ENCODE data around the gene E2F2.
"Not testable (repeated sequence)": the region's sequence is repeated elsewhere in the genome, so short reads cannot be mapped to it uniquely, and the experiment has no call there.

E2F2 gene

GRCh38 chr1:23543707-23544443 lies 12.8 kb upstream of the E2F2 start:
- Histone ChIP-seq H3K27me3 (ENCODE audit: low read depth, low read length) (no peaks in the 10 kb centered on the region), H3K9me3 (ENCODE audit: control insufficient read depth in 1 of 2, low read length in 2 of 2) (no peaks in the 10 kb centered on the region), H3K27ac (ENCODE audit: low read length) (no peak overlapping the region), H3K4me1 (ENCODE audit: control insufficient read depth in 1 of 2, insufficient read depth in 2 of 2, low read length in 2 of 2) (peaks cover 0 to 10% of the 10 kb centered on the region in 2 donors), H3K4me3 (ENCODE audit: low read depth in 1 of 2, low read length in 2 of 2) (no peak overlapping the region), H3K36me3 (ENCODE audit: control insufficient read depth in 1 of 2, insufficient read depth in 2 of 2, low read length in 2 of 2) (no peaks in the 10 kb centered on the region)

- H3K4me3 ChIP-seq (ENCODE audit: low read depth in 1 of 2, low read length in 2 of 2); H3K9me3 ChIP-seq (ENCODE audit: control insufficient read depth in 1 of 2, low read length in 2 of 2); H3K27me3 ChIP-seq (ENCODE audit: low read depth, low read length); H3K36me3 ChIP-seq (ENCODE audit: control insufficient read depth in 1 of 2, insufficient read depth in 2 of 2, low read length in 2 of 2); H3K4me1 ChIP-seq (ENCODE audit: control insufficient read depth in 1 of 2, insufficient read depth in 2 of 2, low read length in 2 of 2); H3K27ac ChIP-seq (ENCODE audit: low read length): not testable (repeated sequence)
These were observed 11.9 kb upstream of the E2F2 start for GRCh38 chr1:23542940-23543339.

GRCh38 chr1:23539698-23540266 lies 8.7 kb upstream of the E2F2 start:
- Histone ChIP-seq H3K4me3 (ENCODE audit: low read depth in 1 of 2, low read length in 2 of 2) (no peak overlapping the region), H3K9me3 (ENCODE audit: control insufficient read depth in 1 of 2, low read length in 2 of 2) (no peaks in the 10 kb centered on the region), H3K4me1 (ENCODE audit: control insufficient read depth in 1 of 2, insufficient read depth in 2 of 2, low read length in 2 of 2) (peaks cover 0 to 6% of the 10 kb centered on the region in 2 donors), H3K27ac (ENCODE audit: low read length) (no peak overlapping the region), H3K27me3 (ENCODE audit: low read depth, low read length) (no peaks in the 10 kb centered on the region), H3K36me3 (ENCODE audit: control insufficient read depth in 1 of 2, insufficient read depth in 2 of 2, low read length in 2 of 2) (no peaks in the 10 kb centered on the region)

GRCh38 chr1:23537296-23537973 lies 6.4 kb upstream of the E2F2 start:
- Histone ChIP-seq H3K36me3 (ENCODE audit: control insufficient read depth in 1 of 2, insufficient read depth in 2 of 2, low read length in 2 of 2) (no peaks in the 10 kb centered on the region), H3K9me3 (ENCODE audit: control insufficient read depth in 1 of 2, low read length in 2 of 2) (no peaks in the 10 kb centered on the region), H3K4me1 (ENCODE audit: control insufficient read depth in 1 of 2, insufficient read depth in 2 of 2, low read length in 2 of 2) (peaks cover 0 to 5% of the 10 kb centered on the region in 2 donors), H3K4me3 (ENCODE audit: low read depth in 1 of 2, low read length in 2 of 2) (no peak overlapping the region), H3K27ac (ENCODE audit: low read length) (no peak overlapping the region), H3K27me3 (ENCODE audit: low read depth, low read length) (no peaks in the 10 kb centered on the region)

- no peaks in the 10 kb centered on the region for H3K36me3 ChIP-seq (ENCODE audit: control insufficient read depth in 1 of 2, insufficient read depth in 2 of 2, low read length in 2 of 2)
- no peak overlapping the region for H3K27ac ChIP-seq (ENCODE audit: low read length)
- peaks cover 21 to 24% of the 10 kb centered on the region in 2 donors for H3K4me1 ChIP-seq (ENCODE audit: control insufficient read depth in 1 of 2, insufficient read depth in 2 of 2, low read length in 2 of 2)
- no peaks in the 10 kb centered on the region for H3K9me3 ChIP-seq (ENCODE audit: control insufficient read depth in 1 of 2, low read length in 2 of 2)
- H3K27me3 ChIP-seq (ENCODE audit: low read depth, low read length) = no peaks in the 10 kb centered on the region
- H3K4me3 ChIP-seq (ENCODE audit: low read depth in 1 of 2, low read length in 2 of 2) = no peak overlapping the region
These were observed 2.4 kb upstream of the E2F2 start for GRCh38 chr1:23533246-23534023.

GRCh38 chr1:23531562-23532094 lies 595 bp upstream of the E2F2 start:
- H3K36me3 ChIP-seq (ENCODE audit: control insufficient read depth in 1 of 2, insufficient read depth in 2 of 2, low read length in 2 of 2) = no peaks in the 10 kb centered on the region
- peaks cover 23 to 28% of the 10 kb centered on the region in 2 donors for H3K4me1 ChIP-seq (ENCODE audit: control insufficient read depth in 1 of 2, insufficient read depth in 2 of 2, low read length in 2 of 2)
- H3K9me3 ChIP-seq (ENCODE audit: control insufficient read depth in 1 of 2, low read length in 2 of 2) = no peaks in the 10 kb centered on the region
- H3K4me3 ChIP-seq (ENCODE audit: low read depth in 1 of 2, low read length in 2 of 2) = peak overlapping the region; percentile 38 to 79
- H3K27ac ChIP-seq (ENCODE audit: low read length) = no peak overlapping the region
- no peaks in the 10 kb centered on the region for H3K27me3 ChIP-seq (ENCODE audit: low read depth, low read length)

GRCh38 chr1:23530087-23530746 lies 816 bp downstream of the E2F2 start:
- H3K4me1 ChIP-seq (ENCODE audit: control insufficient read depth in 1 of 2, insufficient read depth in 2 of 2, low read length in 2 of 2) = peaks cover 23 to 28% of the 10 kb centered on the region in 2 donors

GRCh38 chr1:23529146-23530086 lies 1.6 kb downstream of the E2F2 start:
- peak overlapping the region in 1 of 2 donors; percentile 38 for H3K4me3 ChIP-seq (ENCODE audit: low read depth in 1 of 2, low read length in 2 of 2)
- H3K4me1 ChIP-seq (ENCODE audit: control insufficient read depth in 1 of 2, insufficient read depth in 2 of 2, low read length in 2 of 2) = peaks cover 23 to 28% of the 10 kb centered on the region in 2 donors
- H3K27ac ChIP-seq (ENCODE audit: low read length) = peak overlapping the region; percentile 82

More at GRCh38 chr1:23530087-23530746, 816 bp downstream of the E2F2 start:
- no peaks in the 10 kb centered on the region for H3K27me3 ChIP-seq (ENCODE audit: low read depth, low read length)
- peak overlapping the region; percentile 38 to 79 for H3K4me3 ChIP-seq (ENCODE audit: low read depth in 1 of 2, low read length in 2 of 2)
- no peaks in the 10 kb centered on the region for H3K9me3 ChIP-seq (ENCODE audit: control insufficient read depth in 1 of 2, low read length in 2 of 2)
- no peaks in the 10 kb centered on the region for H3K36me3 ChIP-seq (ENCODE audit: control insufficient read depth in 1 of 2, insufficient read depth in 2 of 2, low read length in 2 of 2)
- H3K27ac ChIP-seq (ENCODE audit: low read length) = peak overlapping the region; percentile 82

GRCh38 chr1:23528250-23528978 lies 2.6 kb downstream of the E2F2 start:
- H3K36me3 ChIP-seq (ENCODE audit: control insufficient read depth in 1 of 2, insufficient read depth in 2 of 2, low read length in 2 of 2) = no peaks in the 10 kb centered on the region
- no peaks in the 10 kb centered on the region for H3K9me3 ChIP-seq (ENCODE audit: control insufficient read depth in 1 of 2, low read length in 2 of 2)
- peak overlapping the region; percentile 82 for H3K27ac ChIP-seq (ENCODE audit: low read length)
- peak overlapping the region in 1 of 2 donors; percentile 19 for H3K4me3 ChIP-seq (ENCODE audit: low read depth in 1 of 2, low read length in 2 of 2)
- H3K4me1 ChIP-seq (ENCODE audit: control insufficient read depth in 1 of 2, insufficient read depth in 2 of 2, low read length in 2 of 2) = peaks cover 23 to 28% of the 10 kb centered on the region in 2 donors
- H3K27me3 ChIP-seq (ENCODE audit: low read depth, low read length) = no peaks in the 10 kb centered on the region

More at GRCh38 chr1:23529146-23530086, 1.6 kb downstream of the E2F2 start:
- no peaks in the 10 kb centered on the region for H3K9me3 ChIP-seq (ENCODE audit: control insufficient read depth in 1 of 2, low read length in 2 of 2)
- no peaks in the 10 kb centered on the region for H3K36me3 ChIP-seq (ENCODE audit: control insufficient read depth in 1 of 2, insufficient read depth in 2 of 2, low read length in 2 of 2)
- no peaks in the 10 kb centered on the region for H3K27me3 ChIP-seq (ENCODE audit: low read depth, low read length)

All from muscle layer of duodenum (tissue), 2 donors.